Gastroesophageal sphincter (tissue), 3 donors: ENCODE data around the gene BCL2L12.

Source experiments
- CTCF ChIP-seq, 4 experiments: fragments of 200-600 bp in 2 of 4; fragments of 450-650 bp in 2 of 4; sonication (generic) in 1 of 4; IDR thresholded peaks; one replicate each; pipeline ENCODE4 v1.5.1; 2017 to 2019; ENCODE audit warnings: antibody characterized with exemption in 4 of 4, mild to moderate bottlenecking in 2 of 4, moderate library complexity in 2 of 4
- EP300 ChIP-seq: sonication (generic); formaldehyde crosslinking; IDR thresholded peaks from one replicate; pipeline ENCODE4 v1.6.1; 2017; ENCODE audit warnings: antibody characterized with exemption, mild to moderate bottlenecking
- POLR2A ChIP-seq, 2 donors: fragments of 450-650 bp; IDR thresholded peaks; one replicate each; pipeline ENCODE4 v1.6.1; 2017; ENCODE audit warnings: antibody characterized with exemption in 2 of 2, mild to moderate bottlenecking in 2 of 2, moderate library complexity in 1 of 2
- POLR2AphosphoS5 ChIP-seq: sonication (generic); formaldehyde crosslinking; IDR thresholded peaks from one replicate; pipeline ENCODE4 v1.6.1; 2017; ENCODE audit warnings: antibody characterized with exemption

- no peak for TF ChIP-seq CTCF (IDR thresholded peaks at IDR 0.05)
- no peak for TF ChIP-seq EP300
- TF ChIP-seq POLR2AphosphoS5, result no peak
- TF ChIP-seq POLR2A (IDR thresholded peaks at IDR 0.05), result no peak
Observed at GRCh38 chr19:49657493-49658138, 8.1 kb upstream of the BCL2L12 start.
